H1 (cell line): Measurements from ENCODE around the gene VEPH1. TPM values are rescaled to one million over a fixed set of nuclear protein-coding genes. Genes with fewer than 3 reads are reported as not detected.

Source experiments
- CTCF ChIA-PET: fragments of 300-600 bp; sonication (Branson Sonifier 250); formaldehyde crosslinking; loops from one replicate; lab custom pipeline; 2021; ENCODE audit not compliant: partially characterized antibody; lab: Charles Lee
- POLR2A ChIA-PET: fragments of 300-600 bp; sonication (Branson Sonifier 250); formaldehyde crosslinking; loops from one replicate; lab custom pipeline; 2021; ENCODE audit warnings: inconsistent platforms; ENCODE audit not compliant: partially characterized antibody; lab: Charles Lee
- DNase-seq, 2 experiments: peaks; one replicate each; pipeline versions ENCODE4 v3.0.0 to v3.0.0-alpha.2; 2010 to 2022; ENCODE audit warnings: low spot score in 2 of 2, low read depth in 1 of 2, mixed read lengths in 1 of 2
- FAIRE-seq: peaks from 2 replicates; lab custom pipeline; 2011; peaks lifted over from hg19 to GRCh38; lab: Jason Lieb, UNC
- H2AFZ ChIP-seq: 2 replicates; pipeline ENCODE4 v1.8.1; 2012; ENCODE audit warnings: low read length, inconsistent platforms
- H2AK5ac ChIP-seq: 2 replicates; pipeline ENCODE4 v1.6.1; 2013; ENCODE audit warnings: low read depth, low read length
- H2BK120ac ChIP-seq: replicated peaks from 2 replicates; pipeline ENCODE3; 2013; ENCODE audit warnings: low read depth, low read length, inconsistent platforms
- H2BK12ac ChIP-seq: 2 replicates; pipeline ENCODE4 v1.6.1; 2013; ENCODE audit warnings: low read depth, low read length
- H2BK15ac ChIP-seq: 2 replicates; pipeline ENCODE4 v1.6.1; 2013; ENCODE audit warnings: low read length
- H2BK20ac ChIP-seq: 2 replicates; pipeline ENCODE4 v1.6.1; 2013; ENCODE audit warnings: low read length
- H2BK5ac ChIP-seq: 2 replicates; pipeline ENCODE4 v1.6.1; 2013; ENCODE audit warnings: low read depth, low read length
- H3K14ac ChIP-seq: 2 replicates; pipeline ENCODE4 v1.6.1; 2013; ENCODE audit warnings: inconsistent platforms; ENCODE audit not compliant: insufficient read length
- H3K18ac ChIP-seq: 2 replicates; pipeline ENCODE4 v1.6.1; 2013; ENCODE audit warnings: low read length; ENCODE audit errors: extremely low read depth
- H3K23ac ChIP-seq: 2 replicates; pipeline ENCODE4 v1.6.1; 2013; ENCODE audit warnings: inconsistent platforms; ENCODE audit not compliant: insufficient read length
- H3K23me2 ChIP-seq: 2 replicates; pipeline ENCODE4 v1.6.1; 2013; ENCODE audit warnings: low read depth, low read length
- H3K27ac ChIP-seq: 2 replicates; pipeline ENCODE4 v1.6.1; 2011; ENCODE audit warnings: low read depth, low read length, inconsistent platforms
- H3K27me3 ChIP-seq, 4 experiments: replicated peaks in 1 of 4; 1 replicate in 1 of 4; 2 replicates in 3 of 4; pipeline versions ENCODE4 v1.6.1 to v1.8.1; 2011 to 2013; ENCODE audit warnings: low read length in 3 of 4, mild to moderate bottlenecking in 3 of 4, inconsistent platforms in 2 of 4, mixed read lengths in 2 of 4, moderate library complexity in 1 of 4; ENCODE audit not compliant: control insufficient read depth in 3 of 4, insufficient read depth in 3 of 4; ENCODE audit errors: extremely low read depth in 1 of 4
- H3K36me3 ChIP-seq, 4 experiments: 2 replicates each; pipeline versions ENCODE4 v1.6.1 to v1.8.1; 2011 to 2013; ENCODE audit warnings: mild to moderate bottlenecking in 4 of 4, low read length in 3 of 4, moderate library complexity in 2 of 4, control low read depth in 1 of 4, inconsistent platforms in 1 of 4; ENCODE audit not compliant: insufficient read depth in 4 of 4, control insufficient read depth in 2 of 4
- H3K4ac ChIP-seq: replicated peaks from 2 replicates; pipeline ENCODE3; 2013; ENCODE audit warnings: low read length, low read depth, mixed read lengths, inconsistent platforms; ENCODE audit not compliant: insufficient read length
- H3K4me1 ChIP-seq, 4 experiments: replicated peaks in 1 of 4; 1 replicate in 1 of 4; 2 replicates in 3 of 4; pipeline versions ENCODE4 v1.6.1 to v1.8.1; 2011 to 2013; ENCODE audit warnings: low read length in 3 of 4, inconsistent platforms in 2 of 4, mixed read lengths in 1 of 4; ENCODE audit not compliant: insufficient read depth in 4 of 4, control insufficient read depth in 3 of 4
- H3K4me2 ChIP-seq, 2 experiments: 2 replicates each; pipeline versions ENCODE4 v1.6.1 to v1.8.1; 2011 to 2013; ENCODE audit warnings: low read depth in 2 of 2, low read length in 2 of 2, control low read depth in 1 of 2, inconsistent platforms in 1 of 2, mild to moderate bottlenecking in 1 of 2; ENCODE audit not compliant: insufficient read depth in 1 of 2
- H3K4me3 ChIP-seq, 4 experiments: fragments of 200-600, 300-600 bp in 1 of 4; sonication (generic), shearing (Covaris generic), sonication (Bioruptor Twin) in 1 of 4; 2 replicates each; pipeline versions ENCODE4 v1.5.1 to v1.8.1; 2011 to 2016; ENCODE audit warnings: low read length in 4 of 4, low read depth in 3 of 4, control low read depth in 2 of 4, inconsistent platforms in 2 of 4, mild to moderate bottlenecking in 2 of 4, mixed read lengths in 1 of 4, moderate library complexity in 1 of 4; ENCODE audit not compliant: insufficient read depth in 2 of 4; ENCODE audit errors: extremely low read depth in 1 of 4
- H3K56ac ChIP-seq: replicated peaks from 2 replicates; pipeline ENCODE3; 2013; ENCODE audit warnings: low read depth, mild to moderate bottlenecking, mixed read lengths, low read length, inconsistent platforms; ENCODE audit not compliant: insufficient read length
- H3K79me1 ChIP-seq: 2 replicates; pipeline ENCODE4 v1.6.1; 2013; ENCODE audit warnings: low read depth, low read length, control low read depth
- H3K79me2 ChIP-seq, 2 experiments: 2 replicates each; pipeline versions ENCODE4 v1.6.1 to v1.8.1; 2012 to 2013; ENCODE audit warnings: low read length in 2 of 2, mild to moderate bottlenecking in 2 of 2, inconsistent platforms in 1 of 2; ENCODE audit not compliant: insufficient read depth in 2 of 2, control insufficient read depth in 1 of 2
- H3K9ac ChIP-seq, 4 experiments: replicated peaks in 1 of 4; 1 replicate in 1 of 4; 2 replicates in 3 of 4; pipeline versions ENCODE4 v1.6.1 to v1.8.1; 2011 to 2013; ENCODE audit warnings: low read depth in 3 of 4, low read length in 3 of 4, control low read depth in 2 of 4, mild to moderate bottlenecking in 2 of 4, moderate library complexity in 2 of 4, inconsistent platforms in 1 of 4; ENCODE audit errors: extremely low read depth in 1 of 4
- H3K9me3 ChIP-seq, 2 experiments: 2 replicates each; pipeline versions ENCODE4 v1.6.1 to v1.8.1; 2012 to 2013; ENCODE audit warnings: mild to moderate bottlenecking in 2 of 2, moderate library complexity in 2 of 2, control low read depth in 1 of 2, inconsistent platforms in 1 of 2, low read depth in 1 of 2, low read length in 1 of 2, mixed read lengths in 1 of 2; ENCODE audit not compliant: insufficient read depth in 2 of 2
- H4K20me1 ChIP-seq, 2 experiments: replicated peaks in 1 of 2; 2 replicates each; pipeline versions ENCODE3 to v1.8.1; 2011 to 2013; ENCODE audit warnings: inconsistent platforms in 2 of 2, low read length in 2 of 2, mild to moderate bottlenecking in 1 of 2; ENCODE audit not compliant: insufficient read depth in 2 of 2, control insufficient read depth in 1 of 2
- H4K5ac ChIP-seq: 2 replicates; pipeline ENCODE4 v1.6.1; 2013; ENCODE audit warnings: low read length, low read depth, mixed read lengths, inconsistent platforms; ENCODE audit not compliant: insufficient read length
- H4K8ac ChIP-seq: 2 replicates; pipeline ENCODE4 v1.8.0; 2013; ENCODE audit warnings: mild to moderate bottlenecking, moderate library complexity, low read length, inconsistent platforms; ENCODE audit not compliant: insufficient read depth; ENCODE audit errors: extremely low read depth
- H4K91ac ChIP-seq: replicated peaks from 2 replicates; pipeline ENCODE3; 2013; ENCODE audit warnings: low read length, mixed read lengths, inconsistent platforms; ENCODE audit not compliant: insufficient read length
- CHD1 ChIP-seq: IDR thresholded peaks from 2 replicates; pipeline ENCODE4 v1.6.1; 2012; ENCODE audit warnings: low read depth, low read length, improper control_type of control experiment
- CHD2 ChIP-seq: IDR thresholded peaks from 2 replicates; pipeline ENCODE4 v1.6.1; 2012; ENCODE audit warnings: low read length, improper control_type of control experiment
- TCF12 ChIP-seq: IDR thresholded peaks from 2 replicates; pipeline ENCODE4 v1.6.1; 2011; ENCODE audit warnings: low read depth, mild to moderate bottlenecking, low read length
- WGBS, 2 experiments: shearing (Covaris generic) in 1 of 2; methylation state at CpG; one replicate each; pipeline versions ENCODE4 v1.1.6 to v1.1.7; 2013 to 2015; ENCODE audit warnings: low lambda C conversion rate in 2 of 2, mixed read lengths in 2 of 2, inconsistent platforms in 1 of 2, low coverage in 1 of 2, missing lambda C conversion rate in 1 of 2; ENCODE audit not compliant: insufficient replicate concordance in 2 of 2, insufficient coverage in 1 of 2, insufficient read length in 1 of 2; ENCODE audit errors: extremely low coverage in 1 of 2, missing lambda C conversion rate in 1 of 2; 5-methylcytosine and 5-hydroxymethylcytosine counted together
- polyA plus RNA-seq, 7 experiments: library from polyadenylated mRNA; depleted of rRNA in 3 of 7; stranded (reverse) in 5 of 7; unstranded in 2 of 7; fragments of >200 nt in 5 of 7; fragments of 200-250 nt in 2 of 7; gene quantifications; 1 replicate in 5 of 7; 2 replicates in 1 of 7; 4 replicates in 1 of 7; pipeline versions ENCODE4 v1.2.1 to v1.2.3, GENCODE V29; 2011 to 2013; ENCODE audit warnings: missing spikeins in 2 of 7, mixed read lengths in 2 of 7
- total RNA-seq: library from RNA; stranded (reverse); fragmentation: NEBNext Ultra II Directional; extraction: Animal tissue kit (Norgen Biotek cat#: 25700); gene quantifications from 2 replicates; pipeline ENCODE4 v1.2.1, GENCODE V29; 2021
- TF ChIP-seq, protein P1 (sequence below), 3 experiments: IDR thresholded peaks; 1 replicate in 2 of 3; 2 replicates in 1 of 3; pipeline versions ENCODE4 v1.5.1 to v1.6.1; 2011; ENCODE audit warnings: low read length in 3 of 3, mild to moderate bottlenecking in 3 of 3, inconsistent platforms in 2 of 3, low read depth in 1 of 3, moderate library complexity in 1 of 3; ENCODE audit not compliant: insufficient read depth in 1 of 3; ENCODE audit errors: control extremely low read depth in 1 of 3

The VEPH1 gene
- total and polyA plus RNA-seq, 2 of the 8 experiments (the other 6 are each of a cell fraction or from before 2014, with no cell fraction given) = 12.0 to 18.3 TPM

DNA sequence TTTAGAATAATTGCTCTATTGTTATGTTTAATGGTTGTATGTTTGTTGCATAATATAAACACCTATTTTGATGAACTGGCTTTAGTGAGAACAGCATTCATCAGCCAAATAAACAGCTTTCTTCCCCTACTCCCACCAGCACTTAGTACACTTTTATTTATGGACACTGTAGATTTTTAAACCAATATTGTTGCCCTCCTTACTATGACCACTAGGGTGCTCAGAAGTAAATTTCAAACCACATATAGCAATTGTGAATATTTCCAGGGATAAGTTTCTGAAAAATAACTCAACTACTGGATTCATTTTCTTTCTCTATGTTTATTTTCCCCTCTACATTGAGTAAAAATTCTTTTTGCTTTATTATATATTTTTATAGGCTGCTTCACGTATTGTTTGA lies 151.2 kb downstream of the VEPH1 start:
- Histone ChIP-seq H3K14ac (no peak overlapping the region), H3K23ac (no peak overlapping the region), H3K27me3 (no peaks in the 10 kb centered on the region), H2AFZ (no peak overlapping the region), H3K23me2 (no peaks in the 10 kb centered on the region), H2AK5ac (no peak overlapping the region), H4K5ac (no peak overlapping the region), H3K79me1 (no peaks in the 10 kb centered on the region), H4K8ac (no peak overlapping the region), H3K18ac (no peak overlapping the region), H2BK20ac (no peak overlapping the region), H3K4ac (no peak overlapping the region), H2BK12ac (no peak overlapping the region), H3K4me2 (no peak overlapping the region), H2BK15ac (no peak overlapping the region), H3K79me2 (no peaks in the 10 kb centered on the region), H3K27ac (no peak overlapping the region), H4K20me1 (no peaks in the 10 kb centered on the region), H3K36me3 (no peaks in the 10 kb centered on the region), H3K4me3 (no peak overlapping the region), H3K56ac (no peak overlapping the region), H2BK5ac (no peak overlapping the region), H3K9me3 (no peaks in the 10 kb centered on the region), H3K4me1 (peaks cover 0 to 4% (median 0%) of the 10 kb centered on the region in 4 experiments; a peak in 2 of 7 replicates), H3K9ac (no peak overlapping the region), H4K91ac (no peak overlapping the region), H2BK120ac (no peak overlapping the region)
- TF ChIP-seq CHD2 (no peak), CHD1 (no peak), TCF12 (no peak)
- TF ChIP-seq, protein P1, sequence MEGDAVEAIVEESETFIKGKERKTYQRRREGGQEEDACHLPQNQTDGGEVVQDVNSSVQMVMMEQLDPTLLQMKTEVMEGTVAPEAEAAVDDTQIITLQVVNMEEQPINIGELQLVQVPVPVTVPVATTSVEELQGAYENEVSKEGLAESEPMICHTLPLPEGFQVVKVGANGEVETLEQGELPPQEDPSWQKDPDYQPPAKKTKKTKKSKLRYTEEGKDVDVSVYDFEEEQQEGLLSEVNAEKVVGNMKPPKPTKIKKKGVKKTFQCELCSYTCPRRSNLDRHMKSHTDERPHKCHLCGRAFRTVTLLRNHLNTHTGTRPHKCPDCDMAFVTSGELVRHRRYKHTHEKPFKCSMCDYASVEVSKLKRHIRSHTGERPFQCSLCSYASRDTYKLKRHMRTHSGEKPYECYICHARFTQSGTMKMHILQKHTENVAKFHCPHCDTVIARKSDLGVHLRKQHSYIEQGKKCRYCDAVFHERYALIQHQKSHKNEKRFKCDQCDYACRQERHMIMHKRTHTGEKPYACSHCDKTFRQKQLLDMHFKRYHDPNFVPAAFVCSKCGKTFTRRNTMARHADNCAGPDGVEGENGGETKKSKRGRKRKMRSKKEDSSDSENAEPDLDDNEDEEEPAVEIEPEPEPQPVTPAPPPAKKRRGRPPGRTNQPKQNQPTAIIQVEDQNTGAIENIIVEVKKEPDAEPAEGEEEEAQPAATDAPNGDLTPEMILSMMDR (IDR thresholded peaks at IDR 0.05; ENCODE audit: control extremely low read depth in 1 of 3, insufficient read depth in 1 of 3, low read depth in 1 of 3, low read length in 3 of 3) = peak in 1 of 3 experiments; percentile 11; a peak in 1 of 4 replicates
- WGBS, 2 experiments = 41% methylated on average over 1 of the region's 1 CpG; no CpG with 5 or more reads in 1 of the 2 experiments
- CTCF ChIA-PET = interaction anchor here (1.0 to 4.9 kb wide), 7 partner anchors 11 to 148 kb away, joined by 3 to 44 read pairs (median 5); no protein-coding TSS in a partner anchor
- POLR2A ChIA-PET = interaction anchor here (1.3 kb wide), 1 partner anchor 148 kb away, joined by 4 read pairs; no protein-coding TSS in a partner anchor
- FAIRE-seq (no peak), DNase-seq (no peak)
